ENCODE data around the gene BEX1.
"Not testable (repeated sequence)": the region's sequence is repeated elsewhere in the genome, so short reads cannot be mapped to it uniquely, and the experiment has no call there.

The BEX1 gene

DNA sequence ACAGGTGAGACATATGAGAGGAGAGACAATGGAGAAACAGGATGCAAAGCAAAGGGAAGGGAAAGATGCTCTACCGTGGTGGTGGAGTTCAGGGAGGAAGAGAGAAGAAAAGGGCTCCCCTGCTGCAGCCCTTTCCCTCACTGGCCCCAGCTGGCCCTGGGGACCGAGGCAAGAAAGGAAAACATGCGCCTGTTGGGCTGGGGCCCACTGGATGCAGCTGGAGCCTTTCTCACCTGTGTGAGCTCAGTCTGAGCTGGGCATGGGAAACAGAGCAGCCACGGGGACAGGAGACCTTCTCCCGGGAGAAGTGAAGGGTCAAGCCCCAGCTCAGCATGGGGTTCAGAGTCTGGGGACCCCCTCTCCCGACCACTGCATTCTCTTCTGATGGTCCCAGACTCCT, 17.1 kb upstream of the BEX1 start:
- WGBS (ENCODE audit: insufficient coverage, insufficient read length): no CpG with 5 or more reads among the region's 6 CpGs

DNA sequence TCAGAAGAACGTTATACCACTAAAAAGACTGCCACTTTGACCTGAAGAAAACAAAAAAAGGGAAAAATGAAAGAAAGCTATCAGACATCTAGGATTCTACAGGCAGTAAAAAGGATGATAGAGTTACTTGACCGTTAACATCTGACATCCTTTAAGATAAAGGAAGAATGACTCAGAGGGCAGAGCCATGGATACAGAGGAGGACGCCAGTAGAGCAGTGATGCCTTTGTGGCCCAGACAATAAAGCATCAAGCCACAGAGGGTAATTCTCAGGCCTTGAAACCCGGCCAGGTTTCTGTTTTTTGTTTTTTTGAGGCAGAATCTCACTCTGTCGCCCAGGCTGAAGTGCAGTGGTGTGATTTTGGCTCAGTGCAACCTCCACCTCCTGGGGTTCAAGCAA, 9.5 kb upstream of the BEX1 start:
- Histone ChIP-seq H3K9me3 (ENCODE audit: control insufficient read depth, insufficient read depth, low read length) (no peaks in the 10 kb centered on the region), H3K36me3 (ENCODE audit: control insufficient read depth, insufficient read depth, low read length) (no peaks in the 10 kb centered on the region), H3K4me1 (ENCODE audit: control insufficient read depth, insufficient read depth, low read length) (no peaks in the 10 kb centered on the region), H3K4me3 (ENCODE audit: low read length) (no peak overlapping the region), H3K27me3 (ENCODE audit: control insufficient read depth, insufficient read depth, low read length) (no peaks in the 10 kb centered on the region), H3K27ac (ENCODE audit: low read length) (no peak overlapping the region)
- no peak for DNase-seq (ENCODE audit: low read depth, low spot score)
- no CpG with 5 or more reads among the region's 5 CpGs for WGBS (ENCODE audit: insufficient coverage, insufficient read length)

More for the DNA sequence above, 17.1 kb upstream of the BEX1 start:
- Histone ChIP-seq H3K9me3 (ENCODE audit: control insufficient read depth, insufficient read depth, low read length) (no peaks in the 10 kb centered on the region), H3K27ac (ENCODE audit: low read length) (no peak overlapping the region), H3K36me3 (ENCODE audit: control insufficient read depth, insufficient read depth, low read length) (no peaks in the 10 kb centered on the region), H3K4me3 (ENCODE audit: low read length) (no peak overlapping the region), H3K27me3 (ENCODE audit: control insufficient read depth, insufficient read depth, low read length) (no peaks in the 10 kb centered on the region), H3K4me1 (ENCODE audit: control insufficient read depth, insufficient read depth, low read length) (no peaks in the 10 kb centered on the region)
- DNase-seq (ENCODE audit: low read depth, low spot score): no peak

DNA sequence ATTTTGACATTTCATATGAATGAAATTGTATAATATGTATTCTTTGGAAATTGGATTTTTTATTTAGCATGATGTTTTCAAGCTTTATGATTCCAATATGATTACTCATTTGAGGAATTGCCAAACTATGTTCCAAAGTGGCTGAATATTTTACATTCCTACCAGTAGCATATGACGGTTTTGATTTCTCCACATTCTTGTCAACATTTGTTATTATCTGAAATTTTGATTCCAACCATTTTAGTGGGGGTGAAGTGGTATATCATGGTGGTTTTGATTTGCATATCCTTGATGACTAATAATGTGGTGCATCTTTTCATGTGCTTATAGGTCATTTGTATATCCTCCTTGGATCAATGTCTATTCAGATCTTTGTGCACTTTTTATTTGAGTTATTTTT, 2.6 kb upstream of the BEX1 start:
- no peaks in the 10 kb centered on the region for H3K27me3 ChIP-seq (ENCODE audit: control insufficient read depth, insufficient read depth, low read length)
- WGBS (ENCODE audit: insufficient coverage, insufficient read length): no CpG with 5 or more reads among the region's 1 CpG
- no peak overlapping the region for H3K27ac ChIP-seq (ENCODE audit: low read length)
- no peak for DNase-seq (ENCODE audit: low read depth, low spot score)
- H3K36me3 ChIP-seq (ENCODE audit: control insufficient read depth, insufficient read depth, low read length): no peaks in the 10 kb centered on the region
- H3K4me1 ChIP-seq (ENCODE audit: control insufficient read depth, insufficient read depth, low read length): no peaks in the 10 kb centered on the region
- no peak overlapping the region for H3K4me3 ChIP-seq (ENCODE audit: low read length)
- H3K9me3 ChIP-seq (ENCODE audit: control insufficient read depth, insufficient read depth, low read length): no peaks in the 10 kb centered on the region

DNA sequence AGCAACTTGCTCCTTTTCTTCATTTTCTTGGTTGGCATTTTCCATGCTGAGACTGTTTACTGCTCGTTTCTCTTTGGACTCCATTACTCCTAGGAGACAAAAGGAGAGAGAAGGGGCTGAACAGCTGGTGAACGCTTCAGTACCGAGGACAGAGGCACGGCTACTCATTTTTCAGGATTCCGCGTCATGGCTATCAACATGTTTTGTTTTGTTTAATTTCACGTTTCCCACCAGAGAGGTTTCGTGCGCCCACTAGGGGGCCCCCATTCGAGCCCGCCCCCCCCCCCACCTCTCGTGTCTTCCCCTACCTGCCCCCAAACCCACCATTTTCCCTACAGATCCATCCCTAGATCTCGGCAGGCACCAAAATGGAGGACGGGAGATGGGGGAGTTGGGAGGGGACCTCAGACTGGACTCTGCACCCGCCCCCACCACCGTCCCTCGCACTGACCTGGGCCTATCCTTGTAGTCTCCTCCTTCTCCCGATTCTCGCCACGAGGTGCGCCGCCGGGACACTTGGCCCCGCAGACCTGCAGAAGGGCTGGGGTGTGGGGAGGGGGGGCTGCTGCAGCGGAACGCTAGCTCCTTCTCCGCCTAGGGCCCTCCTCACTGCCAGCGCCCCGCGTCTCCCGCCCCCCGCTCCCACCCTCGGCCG, 653 bp downstream of the BEX1 start:
- Histone ChIP-seq H3K27me3 (ENCODE audit: control insufficient read depth, insufficient read depth, low read length) (no peaks in the 10 kb centered on the region), H3K4me1 (ENCODE audit: control insufficient read depth, insufficient read depth, low read length) (no peaks in the 10 kb centered on the region), H3K9me3 (ENCODE audit: control insufficient read depth, insufficient read depth, low read length) (no peaks in the 10 kb centered on the region), H3K27ac (ENCODE audit: low read length) (no peak overlapping the region), H3K36me3 (ENCODE audit: control insufficient read depth, insufficient read depth, low read length) (no peaks in the 10 kb centered on the region), H3K4me3 (ENCODE audit: low read length) (peak overlapping the region; percentile 58; the same call in 1 of the 2 replicates)
- no CpG with 5 or more reads among the region's 34 CpGs for WGBS (ENCODE audit: insufficient coverage, insufficient read length)
- DNase-seq (ENCODE audit: low read depth, low spot score): no peak

DNA sequence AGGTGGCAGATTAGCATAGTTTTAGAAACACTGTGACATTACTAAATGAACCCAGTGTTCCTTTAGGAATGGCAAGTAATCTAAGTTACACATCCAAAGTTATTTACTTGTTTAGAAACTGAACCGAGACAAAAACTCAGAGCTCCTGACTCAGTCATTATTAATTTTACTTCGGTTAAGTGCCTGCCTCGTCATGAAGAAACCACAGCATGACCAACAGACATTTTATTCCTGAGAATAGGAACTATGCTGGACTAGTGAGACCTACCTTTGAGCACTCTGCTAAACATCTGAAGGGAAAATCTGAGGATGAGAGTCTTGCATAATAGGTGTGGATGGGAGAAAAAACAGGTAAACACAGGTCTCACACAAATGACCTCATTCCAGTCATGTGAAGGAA, 2.5 kb downstream of the BEX1 start:
- DNase-seq (ENCODE audit: low read depth, low spot score): no peak
- Histone ChIP-seq H3K9me3 (ENCODE audit: control insufficient read depth, insufficient read depth, low read length) (no peaks in the 10 kb centered on the region), H3K27me3 (ENCODE audit: control insufficient read depth, insufficient read depth, low read length) (no peaks in the 10 kb centered on the region), H3K27ac (ENCODE audit: low read length) (no peak overlapping the region), H3K4me1 (ENCODE audit: control insufficient read depth, insufficient read depth, low read length) (no peaks in the 10 kb centered on the region), H3K4me3 (ENCODE audit: low read length) (no peak overlapping the region), H3K36me3 (ENCODE audit: control insufficient read depth, insufficient read depth, low read length) (no peaks in the 10 kb centered on the region)
- no CpG with 5 or more reads among the region's 3 CpGs for WGBS (ENCODE audit: insufficient coverage, insufficient read length)

DNA sequence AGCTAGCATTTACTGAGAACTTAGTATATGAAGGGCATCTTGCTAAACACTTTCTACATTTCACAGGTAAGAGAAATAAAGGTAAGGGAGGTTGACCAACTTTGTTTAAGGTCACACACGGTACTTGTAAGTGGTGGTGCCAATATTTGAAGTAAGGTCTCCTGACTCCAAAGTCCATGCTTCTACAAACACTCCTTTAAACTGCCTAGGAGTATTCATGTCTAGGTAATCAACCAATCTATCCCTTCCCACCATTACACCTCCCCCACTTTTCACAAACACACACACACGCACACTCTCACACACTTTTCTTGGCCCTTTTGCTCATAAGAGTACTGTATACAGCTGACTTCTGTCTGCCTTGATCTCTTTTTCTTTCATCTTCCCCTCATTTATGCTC, 7.1 kb downstream of the BEX1 start:
- H3K9me3 ChIP-seq (ENCODE audit: control insufficient read depth, insufficient read depth, low read length): no peaks in the 10 kb centered on the region
- WGBS (ENCODE audit: insufficient coverage, insufficient read length): 100% methylated on average over 1 of the region's 2 CpGs
- DNase-seq (ENCODE audit: low read depth, low spot score): no peak

DNA sequence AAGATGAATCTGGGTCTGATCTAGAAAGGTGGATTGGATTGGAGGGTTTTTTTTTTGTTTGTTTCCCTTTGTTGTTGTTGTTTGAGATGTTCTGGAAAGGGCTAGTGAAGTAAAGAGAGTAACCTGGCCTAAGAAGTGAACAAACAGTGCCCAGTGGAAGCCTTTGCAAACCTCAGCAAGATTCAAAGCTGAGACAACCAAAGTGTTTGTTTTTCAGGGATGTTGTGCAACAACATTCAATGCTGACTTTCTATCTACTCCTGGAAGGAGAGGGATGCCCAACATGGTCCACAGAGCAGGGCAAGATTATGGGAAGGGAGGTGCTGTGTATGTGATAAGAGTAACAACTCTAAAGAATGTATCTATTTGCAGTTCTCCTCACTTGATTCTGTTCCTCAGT, 11.3 kb downstream of the BEX1 start:
- Histone ChIP-seq H3K4me3 (ENCODE audit: low read length) (no peak overlapping the region), H3K27me3 (ENCODE audit: control insufficient read depth, insufficient read depth, low read length) (no peaks in the 10 kb centered on the region), H3K4me1 (ENCODE audit: control insufficient read depth, insufficient read depth, low read length) (no peaks in the 10 kb centered on the region), H3K27ac (ENCODE audit: low read length) (no peak overlapping the region), H3K9me3 (ENCODE audit: control insufficient read depth, insufficient read depth, low read length) (no peaks in the 10 kb centered on the region), H3K36me3 (ENCODE audit: control insufficient read depth, insufficient read depth, low read length) (no peaks in the 10 kb centered on the region)
- no peak for DNase-seq (ENCODE audit: low read depth, low spot score)

More for the DNA sequence above, 7.1 kb downstream of the BEX1 start:
- Histone ChIP-seq H3K4me3 (ENCODE audit: low read length) (no peak overlapping the region), H3K27ac (ENCODE audit: low read length) (no peak overlapping the region), H3K36me3 (ENCODE audit: control insufficient read depth, insufficient read depth, low read length) (no peaks in the 10 kb centered on the region), H3K27me3 (ENCODE audit: control insufficient read depth, insufficient read depth, low read length) (no peaks in the 10 kb centered on the region), H3K4me1 (ENCODE audit: control insufficient read depth, insufficient read depth, low read length) (no peaks in the 10 kb centered on the region)

DNA sequence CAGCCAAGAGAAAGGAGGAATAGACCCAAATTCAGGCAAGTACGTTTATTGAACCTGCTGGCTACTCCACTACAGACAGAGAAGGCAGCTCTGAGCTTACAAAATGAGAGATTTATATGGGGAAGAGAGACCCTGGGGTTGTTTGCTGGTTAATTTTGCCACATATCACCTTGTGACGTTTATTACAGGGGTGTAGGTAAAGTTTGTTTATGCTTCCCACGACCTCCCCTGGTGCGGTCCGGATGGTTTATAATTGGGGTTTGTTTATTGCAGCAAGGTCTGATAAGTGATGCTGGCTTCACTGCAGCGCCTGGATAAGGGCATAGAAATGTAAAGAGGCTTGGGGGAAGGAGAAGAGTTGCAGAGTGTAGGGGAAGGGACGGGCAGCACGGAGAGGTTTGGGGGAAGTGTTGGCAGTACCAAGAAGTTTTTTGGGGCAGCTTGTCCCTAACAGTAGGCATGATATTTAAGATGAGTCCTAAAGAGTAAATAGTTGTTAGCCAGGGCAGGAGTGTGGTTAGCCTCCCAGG, 12.6 kb downstream of the BEX1 start:
- no peaks in the 10 kb centered on the region for H3K36me3 ChIP-seq (ENCODE audit: control insufficient read depth, insufficient read depth, low read length)
- no peak for DNase-seq (ENCODE audit: low read depth, low spot score)
- H3K27ac ChIP-seq (ENCODE audit: low read length): no peak overlapping the region
- H3K27me3 ChIP-seq (ENCODE audit: control insufficient read depth, insufficient read depth, low read length): no peaks in the 10 kb centered on the region
- H3K4me1 ChIP-seq (ENCODE audit: control insufficient read depth, insufficient read depth, low read length): no peaks in the 10 kb centered on the region
- no CpG with 5 or more reads among the region's 8 CpGs for WGBS (ENCODE audit: insufficient coverage, insufficient read length)
- no peaks in the 10 kb centered on the region for H3K9me3 ChIP-seq (ENCODE audit: control insufficient read depth, insufficient read depth, low read length)
- H3K4me3 ChIP-seq (ENCODE audit: low read length): no peak overlapping the region

DNA sequence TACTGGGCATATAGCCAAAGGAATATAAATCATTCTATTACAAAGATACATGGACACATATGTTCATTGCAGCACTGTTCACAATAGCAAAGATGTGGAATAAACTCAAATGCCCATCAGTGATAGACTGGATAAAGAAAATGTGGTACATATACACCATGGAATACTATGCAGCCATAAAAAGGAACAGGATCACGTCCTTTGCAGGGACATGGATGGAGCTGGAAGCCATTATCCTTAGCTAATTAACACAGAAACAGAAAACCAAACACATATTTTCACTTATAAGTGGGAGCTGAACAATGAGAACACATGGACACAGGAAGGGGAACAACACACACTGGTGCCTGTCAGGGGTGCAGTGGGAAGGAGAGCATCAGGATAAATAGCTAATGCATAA, 30.6 kb downstream of the BEX1 start:
- not testable (repeated sequence) for H3K36me3 ChIP-seq (ENCODE audit: control insufficient read depth, insufficient read depth, low read length); H3K27me3 ChIP-seq (ENCODE audit: control insufficient read depth, insufficient read depth, low read length); H3K4me1 ChIP-seq (ENCODE audit: control insufficient read depth, insufficient read depth, low read length); H3K9me3 ChIP-seq (ENCODE audit: control insufficient read depth, insufficient read depth, low read length); DNase-seq (ENCODE audit: low read depth, low spot score); H3K27ac ChIP-seq (ENCODE audit: low read length); H3K4me3 ChIP-seq (ENCODE audit: low read length)
- no CpG with 5 or more reads among the region's 1 CpG for WGBS (ENCODE audit: insufficient coverage, insufficient read length)

DNA sequence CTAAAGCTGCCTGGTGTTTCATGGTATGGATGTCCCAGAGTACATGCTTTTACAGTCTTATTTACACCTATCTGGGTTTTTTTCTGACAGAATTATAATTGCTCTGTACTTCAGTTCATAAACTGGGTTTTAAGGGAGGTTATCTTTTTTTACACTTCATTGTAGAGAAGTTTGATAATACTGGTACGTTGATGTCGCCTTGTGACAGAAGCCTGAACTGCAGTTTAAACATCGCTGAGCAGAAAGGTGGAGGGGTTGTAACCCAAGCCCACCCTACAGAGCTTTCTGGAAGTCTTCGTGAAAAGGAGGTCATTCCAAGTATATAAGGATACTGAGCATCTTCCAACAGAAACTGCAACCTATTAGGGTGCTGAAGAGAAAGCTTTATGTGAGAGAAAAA, 46.4 kb downstream of the BEX1 start:
- Histone ChIP-seq H3K27ac (ENCODE audit: low read length) (no peak overlapping the region), H3K4me1 (ENCODE audit: control insufficient read depth, insufficient read depth, low read length) (no peaks in the 10 kb centered on the region), H3K36me3 (ENCODE audit: control insufficient read depth, insufficient read depth, low read length) (no peaks in the 10 kb centered on the region), H3K27me3 (ENCODE audit: control insufficient read depth, insufficient read depth, low read length) (no peaks in the 10 kb centered on the region), H3K4me3 (ENCODE audit: low read length) (no peak overlapping the region), H3K9me3 (ENCODE audit: control insufficient read depth, insufficient read depth, low read length) (no peaks in the 10 kb centered on the region)
- no peak for DNase-seq (ENCODE audit: low read depth, low spot score)
- WGBS (ENCODE audit: insufficient coverage, insufficient read length): no CpG with 5 or more reads among the region's 4 CpGs

DNA sequence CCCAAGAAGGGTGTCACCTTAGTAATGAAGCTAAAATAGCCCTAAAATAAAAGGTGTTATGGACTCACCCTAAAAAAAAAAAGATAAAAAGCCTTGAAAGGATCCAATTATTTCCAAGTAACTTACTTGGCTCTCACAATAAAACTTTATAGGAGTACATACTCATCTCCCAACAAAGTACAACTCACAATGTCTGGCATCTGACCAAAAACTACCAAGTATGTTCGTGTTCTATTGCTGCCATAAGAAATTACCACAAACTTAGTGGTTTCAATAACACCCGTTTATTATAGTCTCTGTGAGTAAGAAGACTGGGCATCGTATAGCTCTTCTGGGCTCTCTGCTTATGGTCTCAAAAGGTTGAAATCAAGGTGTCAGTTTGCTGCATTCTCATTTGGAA, 51.0 kb downstream of the BEX1 start:
- no CpG with 5 or more reads among the region's 3 CpGs for WGBS (ENCODE audit: insufficient coverage, insufficient read length)

More for the DNA sequence above, 51.0 kb downstream of the BEX1 start:
- no peak for DNase-seq (ENCODE audit: low read depth, low spot score)
- Histone ChIP-seq H3K4me3 (ENCODE audit: low read length) (no peak overlapping the region), H3K9me3 (ENCODE audit: control insufficient read depth, insufficient read depth, low read length) (no peaks in the 10 kb centered on the region), H3K27me3 (ENCODE audit: control insufficient read depth, insufficient read depth, low read length) (no peaks in the 10 kb centered on the region), H3K36me3 (ENCODE audit: control insufficient read depth, insufficient read depth, low read length) (no peaks in the 10 kb centered on the region), H3K4me1 (ENCODE audit: control insufficient read depth, insufficient read depth, low read length) (no peaks in the 10 kb centered on the region), H3K27ac (ENCODE audit: low read length) (no peak overlapping the region)

Data from iPS DF 6.9 (cell line).